HepG2 (cell line): ENCODE results near the gene PRR15L. TPM values are rescaled to one million over a fixed set of nuclear protein-coding genes. Genes with fewer than 3 reads are reported as not detected.

Experiments used
- ADNP ChIP-seq: sonication (generic); formaldehyde crosslinking; IDR thresholded peaks from 2 replicates; pipeline ENCODE4 v1.4.0; 2020; ENCODE audit warnings: missing genetic modification reagents
- AHR ChIP-seq: IDR thresholded peaks from 2 replicates; pipeline ENCODE4 v1.6.1; 2018; ENCODE audit warnings: missing genetic modification reagents, missing compliant biosample characterization
- CEBPG ChIP-seq: IDR thresholded peaks from 2 replicates; pipeline ENCODE4 v1.6.1; 2016
- ELF3 ChIP-seq: IDR thresholded peaks from 2 replicates; pipeline ENCODE4 v1.6.1; 2016; ENCODE audit warnings: missing genetic modification reagents, missing compliant biosample characterization
- EZH2 ChIP-seq: conservative IDR thresholded peaks from 2 replicates; pipeline ENCODE4 v1.6.1; 2012; ENCODE audit warnings: mild to moderate bottlenecking, low read depth, low read length, moderate library complexity
- GATAD2A ChIP-seq: IDR thresholded peaks from 2 replicates; pipeline ENCODE4 v1.6.1; 2016
- GFI1 ChIP-seq: sonication (generic); formaldehyde crosslinking; IDR thresholded peaks from 2 replicates; pipeline ENCODE4 v1.5.0; 2020; ENCODE audit warnings: missing genetic modification reagents, mild to moderate bottlenecking, borderline replicate concordance
- HDAC2 ChIP-seq: sonication (generic); formaldehyde crosslinking; IDR thresholded peaks from 2 replicates; pipeline ENCODE4 v1.4.0; 2020; ENCODE audit warnings: missing genetic modification reagents
- HNF4A ChIP-seq: sonication (generic); formaldehyde crosslinking; IDR thresholded peaks from 2 replicates; pipeline ENCODE4 v1.4.0; 2020; ENCODE audit warnings: missing genetic modification reagents
- MED8 ChIP-seq: sonication (generic); formaldehyde crosslinking; IDR thresholded peaks from 2 replicates; pipeline ENCODE4 v1.8.1; 2023; ENCODE audit warnings: mild to moderate bottlenecking, missing genetic modification reagents; ENCODE audit not compliant: insufficient replicate concordance
- SMAD3 ChIP-seq: sonication (generic); formaldehyde crosslinking; IDR thresholded peaks from 2 replicates; pipeline ENCODE4 v1.4.0; 2020; ENCODE audit warnings: missing genetic modification reagents
- ZNF383 ChIP-seq: sonication (generic); formaldehyde crosslinking; IDR thresholded peaks from 2 replicates; pipeline ENCODE4 v1.4.0; 2020; ENCODE audit warnings: missing genetic modification reagents, mild to moderate bottlenecking, borderline replicate concordance
- polyA plus RNA-seq, 8 experiments: library from polyadenylated mRNA; depleted of rRNA in 3 of 8; stranded (reverse) in 7 of 8; unstranded in 1 of 8; fragments of >200 nt; fragmentation: Illumina TruSeq in 4 of 8; extraction: Trizol in 4 of 8; gene quantifications; 2 replicates each; pipeline versions ENCODE4 v1.2.1 to v1.2.3, GENCODE V29; 2011 to 2016; ENCODE audit warnings: low read depth in 4 of 8, missing spikeins in 1 of 8, mixed read lengths in 1 of 8; ENCODE audit not compliant: insufficient read depth in 1 of 8
- total RNA-seq, 5 experiments: library from RNA; depleted of rRNA; stranded (reverse); fragments of >200 nt; fragmentation: Illumina TruSeq; extraction: Trizol; gene quantifications; 2 replicates each; pipeline ENCODE4 v1.2.3, GENCODE V29; 2016; ENCODE audit warnings: low read depth in 1 of 5
- TF ChIP-seq, protein P1 (sequence below): sonication (generic); formaldehyde crosslinking; IDR thresholded peaks from 2 replicates; pipeline ENCODE4 v1.5.1; 2020; ENCODE audit warnings: mild to moderate bottlenecking, missing genetic modification reagents, moderate library complexity
- TF ChIP-seq, protein P2 (sequence below): sonication (generic); formaldehyde crosslinking; IDR thresholded peaks from 2 replicates; pipeline ENCODE4 v1.4.0; 2020; ENCODE audit warnings: missing genetic modification reagents, low read depth, mild to moderate bottlenecking, borderline replicate concordance
- TF ChIP-seq, protein P3 (sequence below): sonication (generic); formaldehyde crosslinking; IDR thresholded peaks from 2 replicates; pipeline ENCODE4 v1.4.0; 2020; ENCODE audit warnings: missing genetic modification reagents
- TF ChIP-seq, protein P4 (sequence below): sonication (generic); formaldehyde crosslinking; IDR thresholded peaks from 2 replicates; pipeline ENCODE4; 2020; ENCODE audit warnings: missing genetic modification reagents, mild to moderate bottlenecking, borderline replicate concordance
- TF ChIP-seq, protein P5 (sequence below): sonication (generic); formaldehyde crosslinking; IDR thresholded peaks from 2 replicates; pipeline ENCODE4 v1.4.0; 2020; ENCODE audit warnings: missing genetic modification reagents

The PRR15L gene
- total and polyA plus RNA-seq, 2 of the 13 experiments (the other 11 are each of a cell fraction or from before 2014, with no cell fraction given) = 0.44 to 2.0 TPM

GRCh38 chr17:47959825-47960655 is 2.4 kb upstream of the PRR15L start (continued):
- TF ChIP-seq, protein P1, sequence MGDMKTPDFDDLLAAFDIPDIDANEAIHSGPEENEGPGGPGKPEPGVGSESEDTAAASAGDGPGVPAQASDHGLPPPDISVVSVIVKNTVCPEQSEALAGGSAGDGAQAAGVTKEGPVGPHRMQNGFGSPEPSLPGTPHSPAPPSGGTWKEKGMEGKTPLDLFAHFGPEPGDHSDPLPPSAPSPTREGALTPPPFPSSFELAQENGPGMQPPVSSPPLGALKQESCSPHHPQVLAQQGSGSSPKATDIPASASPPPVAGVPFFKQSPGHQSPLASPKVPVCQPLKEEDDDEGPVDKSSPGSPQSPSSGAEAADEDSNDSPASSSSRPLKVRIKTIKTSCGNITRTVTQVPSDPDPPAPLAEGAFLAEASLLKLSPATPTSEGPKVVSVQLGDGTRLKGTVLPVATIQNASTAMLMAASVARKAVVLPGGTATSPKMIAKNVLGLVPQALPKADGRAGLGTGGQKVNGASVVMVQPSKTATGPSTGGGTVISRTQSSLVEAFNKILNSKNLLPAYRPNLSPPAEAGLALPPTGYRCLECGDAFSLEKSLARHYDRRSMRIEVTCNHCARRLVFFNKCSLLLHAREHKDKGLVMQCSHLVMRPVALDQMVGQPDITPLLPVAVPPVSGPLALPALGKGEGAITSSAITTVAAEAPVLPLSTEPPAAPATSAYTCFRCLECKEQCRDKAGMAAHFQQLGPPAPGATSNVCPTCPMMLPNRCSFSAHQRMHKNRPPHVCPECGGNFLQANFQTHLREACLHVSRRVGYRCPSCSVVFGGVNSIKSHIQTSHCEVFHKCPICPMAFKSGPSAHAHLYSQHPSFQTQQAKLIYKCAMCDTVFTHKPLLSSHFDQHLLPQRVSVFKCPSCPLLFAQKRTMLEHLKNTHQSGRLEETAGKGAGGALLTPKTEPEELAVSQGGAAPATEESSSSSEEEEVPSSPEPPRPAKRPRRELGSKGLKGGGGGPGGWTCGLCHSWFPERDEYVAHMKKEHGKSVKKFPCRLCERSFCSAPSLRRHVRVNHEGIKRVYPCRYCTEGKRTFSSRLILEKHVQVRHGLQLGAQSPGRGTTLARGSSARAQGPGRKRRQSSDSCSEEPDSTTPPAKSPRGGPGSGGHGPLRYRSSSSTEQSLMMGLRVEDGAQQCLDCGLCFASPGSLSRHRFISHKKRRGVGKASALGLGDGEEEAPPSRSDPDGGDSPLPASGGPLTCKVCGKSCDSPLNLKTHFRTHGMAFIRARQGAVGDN (CRISPR knock-in tag) = peak; percentile 23; the same call in 1 of the 2 replicates
- TF ChIP-seq GFI1 (CRISPR knock-in tag) (no peak), GATAD2A (CRISPR knock-in tag) (0 out of 2 replicates have a peak, but pooled peaks have one; percentile 18), ZNF383 (no peak), CEBPG (CRISPR knock-in tag) (no peak), HNF4A (CRISPR knock-in tag) (peak; percentile 41; the same call in 1 of the 2 replicates), EZH2 (no peak), SMAD3 (CRISPR knock-in tag) (no peak), ADNP (CRISPR knock-in tag) (no peak), AHR (CRISPR knock-in tag) (no peak), HDAC2 (CRISPR knock-in tag) (no peak), MED8 (CRISPR knock-in tag) (no peak), ELF3 (CRISPR knock-in tag) (no peak)
- TF ChIP-seq, protein P2, sequence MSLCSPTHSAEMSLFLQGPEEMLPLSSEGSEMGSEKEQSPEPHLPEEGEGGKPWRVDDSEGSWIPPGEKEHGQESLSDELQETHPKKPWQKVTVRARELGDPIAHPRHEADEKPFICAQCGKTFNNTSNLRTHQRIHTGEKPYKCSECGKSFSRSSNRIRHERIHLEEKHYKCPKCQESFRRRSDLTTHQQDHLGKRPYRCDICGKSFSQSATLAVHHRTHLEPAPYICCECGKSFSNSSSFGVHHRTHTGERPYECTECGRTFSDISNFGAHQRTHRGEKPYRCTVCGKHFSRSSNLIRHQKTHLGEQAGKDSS = no peak
- TF ChIP-seq, protein P3, sequence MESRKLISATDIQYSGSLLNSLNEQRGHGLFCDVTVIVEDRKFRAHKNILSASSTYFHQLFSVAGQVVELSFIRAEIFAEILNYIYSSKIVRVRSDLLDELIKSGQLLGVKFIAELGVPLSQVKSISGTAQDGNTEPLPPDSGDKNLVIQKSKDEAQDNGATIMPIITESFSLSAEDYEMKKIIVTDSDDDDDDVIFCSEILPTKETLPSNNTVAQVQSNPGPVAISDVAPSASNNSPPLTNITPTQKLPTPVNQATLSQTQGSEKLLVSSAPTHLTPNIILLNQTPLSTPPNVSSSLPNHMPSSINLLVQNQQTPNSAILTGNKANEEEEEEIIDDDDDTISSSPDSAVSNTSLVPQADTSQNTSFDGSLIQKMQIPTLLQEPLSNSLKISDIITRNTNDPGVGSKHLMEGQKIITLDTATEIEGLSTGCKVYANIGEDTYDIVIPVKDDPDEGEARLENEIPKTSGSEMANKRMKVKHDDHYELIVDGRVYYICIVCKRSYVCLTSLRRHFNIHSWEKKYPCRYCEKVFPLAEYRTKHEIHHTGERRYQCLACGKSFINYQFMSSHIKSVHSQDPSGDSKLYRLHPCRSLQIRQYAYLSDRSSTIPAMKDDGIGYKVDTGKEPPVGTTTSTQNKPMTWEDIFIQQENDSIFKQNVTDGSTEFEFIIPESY (CRISPR knock-in tag) = no peak
- TF ChIP-seq, protein P4, sequence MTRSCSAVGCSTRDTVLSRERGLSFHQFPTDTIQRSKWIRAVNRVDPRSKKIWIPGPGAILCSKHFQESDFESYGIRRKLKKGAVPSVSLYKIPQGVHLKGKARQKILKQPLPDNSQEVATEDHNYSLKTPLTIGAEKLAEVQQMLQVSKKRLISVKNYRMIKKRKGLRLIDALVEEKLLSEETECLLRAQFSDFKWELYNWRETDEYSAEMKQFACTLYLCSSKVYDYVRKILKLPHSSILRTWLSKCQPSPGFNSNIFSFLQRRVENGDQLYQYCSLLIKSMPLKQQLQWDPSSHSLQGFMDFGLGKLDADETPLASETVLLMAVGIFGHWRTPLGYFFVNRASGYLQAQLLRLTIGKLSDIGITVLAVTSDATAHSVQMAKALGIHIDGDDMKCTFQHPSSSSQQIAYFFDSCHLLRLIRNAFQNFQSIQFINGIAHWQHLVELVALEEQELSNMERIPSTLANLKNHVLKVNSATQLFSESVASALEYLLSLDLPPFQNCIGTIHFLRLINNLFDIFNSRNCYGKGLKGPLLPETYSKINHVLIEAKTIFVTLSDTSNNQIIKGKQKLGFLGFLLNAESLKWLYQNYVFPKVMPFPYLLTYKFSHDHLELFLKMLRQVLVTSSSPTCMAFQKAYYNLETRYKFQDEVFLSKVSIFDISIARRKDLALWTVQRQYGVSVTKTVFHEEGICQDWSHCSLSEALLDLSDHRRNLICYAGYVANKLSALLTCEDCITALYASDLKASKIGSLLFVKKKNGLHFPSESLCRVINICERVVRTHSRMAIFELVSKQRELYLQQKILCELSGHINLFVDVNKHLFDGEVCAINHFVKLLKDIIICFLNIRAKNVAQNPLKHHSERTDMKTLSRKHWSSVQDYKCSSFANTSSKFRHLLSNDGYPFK (CRISPR knock-in tag) = no peak
- TF ChIP-seq, protein P5, sequence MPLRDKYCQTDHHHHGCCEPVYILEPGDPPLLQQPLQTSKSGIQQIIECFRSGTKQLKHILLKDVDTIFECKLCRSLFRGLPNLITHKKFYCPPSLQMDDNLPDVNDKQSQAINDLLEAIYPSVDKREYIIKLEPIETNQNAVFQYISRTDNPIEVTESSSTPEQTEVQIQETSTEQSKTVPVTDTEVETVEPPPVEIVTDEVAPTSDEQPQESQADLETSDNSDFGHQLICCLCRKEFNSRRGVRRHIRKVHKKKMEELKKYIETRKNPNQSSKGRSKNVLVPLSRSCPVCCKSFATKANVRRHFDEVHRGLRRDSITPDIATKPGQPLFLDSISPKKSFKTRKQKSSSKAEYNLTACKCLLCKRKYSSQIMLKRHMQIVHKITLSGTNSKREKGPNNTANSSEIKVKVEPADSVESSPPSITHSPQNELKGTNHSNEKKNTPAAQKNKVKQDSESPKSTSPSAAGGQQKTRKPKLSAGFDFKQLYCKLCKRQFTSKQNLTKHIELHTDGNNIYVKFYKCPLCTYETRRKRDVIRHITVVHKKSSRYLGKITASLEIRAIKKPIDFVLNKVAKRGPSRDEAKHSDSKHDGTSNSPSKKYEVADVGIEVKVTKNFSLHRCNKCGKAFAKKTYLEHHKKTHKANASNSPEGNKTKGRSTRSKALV (CRISPR knock-in tag) = no peak
